ENCODE measurements around the gene TAF11L13.

Gene TAF11L13

GRCh38 chr5:17680737-17681136, 48.8 kb downstream of the TAF11L13 start:
- DNase-seq: no peak

Data from NCI-H524 (cell line).